NCI-H2196 (cell line): ENCODE measurements around the gene USP13.

Source experiments
- DNase-seq: peaks from one replicate; lab custom pipeline; 2025; ENCODE audit not compliant: unreplicated experiment; lab: John Stamatoyannopoulos, UW

The USP13 gene

GRCh38 chr3:179697736-179698332 lies 45.0 kb downstream of the USP13 start:
- DNase-seq, result no peak

- DNase-seq, result no peak
Measured at GRCh38 chr3:179700716-179701115, 47.9 kb downstream of the USP13 start.

GRCh38 chr3:179701176-179701827 lies 48.5 kb downstream of the USP13 start:
- DNase-seq, result no peak

GRCh38 chr3:179702271-179702947 lies 49.6 kb downstream of the USP13 start:
- no peak for DNase-seq

GRCh38 chr3:179703816-179704215 lies 51.0 kb downstream of the USP13 start:
- DNase-seq, result no peak

GRCh38 chr3:179706233-179706632 lies 53.4 kb downstream of the USP13 start:
- DNase-seq, result no peak

GRCh38 chr3:179710079-179710478 lies 57.2 kb downstream of the USP13 start:
- no peak for DNase-seq

- DNase-seq, result no peak
Measured at GRCh38 chr3:179713643-179714090, 60.8 kb downstream of the USP13 start.

- no peak for DNase-seq
Measured at GRCh38 chr3:179715582-179715981, 62.7 kb downstream of the USP13 start.

GRCh38 chr3:179716226-179716625 lies 63.4 kb downstream of the USP13 start:
- no peak for DNase-seq

- no peak for DNase-seq
Measured at GRCh38 chr3:179716811-179717210, 64.0 kb downstream of the USP13 start.

GRCh38 chr3:179717219-179717618 lies 64.4 kb downstream of the USP13 start:
- no peak for DNase-seq

- no peak for DNase-seq
Measured at GRCh38 chr3:179719048-179719734, 66.4 kb downstream of the USP13 start.

GRCh38 chr3:179720196-179720595 lies 67.4 kb downstream of the USP13 start:
- no peak for DNase-seq

- DNase-seq, result no peak
Measured at GRCh38 chr3:179723617-179724016, 70.8 kb downstream of the USP13 start.

- no peak for DNase-seq
Measured at GRCh38 chr3:179726075-179726699, 73.3 kb downstream of the USP13 start.

- no peak for DNase-seq
Measured at GRCh38 chr3:179729086-179729485, 76.2 kb downstream of the USP13 start.

- DNase-seq, result no peak
Measured at GRCh38 chr3:179729981-179730380, 77.1 kb downstream of the USP13 start.

GRCh38 chr3:179730506-179730905 lies 77.7 kb downstream of the USP13 start:
- DNase-seq, result no peak

- DNase-seq, result no peak
Measured at GRCh38 chr3:179731544-179731943, 78.7 kb downstream of the USP13 start.

GRCh38 chr3:179732661-179733348 lies 80.0 kb downstream of the USP13 start:
- DNase-seq, result no peak
